SK-N-SH (cell line): Measurements from ENCODE around the gene GPNMB. TPM values are rescaled to one million over a fixed set of nuclear protein-coding genes. Genes with fewer than 3 reads are reported as not detected.

Source experiments
- CTCF ChIA-PET: fragments of 300-600, 350-600 bp; formaldehyde crosslinking; extraction: SDS; loops from one replicate; lab custom pipeline; 2021; lab: Yijun Ruan, JAX
- POLR2A ChIA-PET: fragments of 350-600 bp; sonication (Branson Sonifier 250); formaldehyde crosslinking; extraction: SDS; loops from one replicate; lab custom pipeline; 2020; ENCODE audit warnings: antibody characterized with exemption, inconsistent platforms; lab: Yijun Ruan, JAX
- DNase-seq: peaks from one replicate; pipeline ENCODE4 v3.0.0; 2012
- H2AFZ ChIP-seq: fragments of 200-600 bp; sonication (generic); 2 replicates; pipeline ENCODE4 v1.8.1; 2016; ENCODE audit warnings: antibody characterized with exemption, mild to moderate bottlenecking, low read depth
- H3F3A ChIP-seq: fragments of 200-600 bp; sonication (generic); replicated peaks from 2 replicates; pipeline ENCODE3; 2016; ENCODE audit warnings: antibody characterized with exemption, mild to moderate bottlenecking; ENCODE audit not compliant: insufficient read depth
- H3K27ac ChIP-seq, 2 experiments: fragments of 200-500 bp in 1 of 2; fragments of 200-600 bp in 1 of 2; sonication (Bioruptor generic) in 1 of 2; sonication (generic), shearing (Covaris generic) in 1 of 2; 2 replicates each; pipeline versions ENCODE4 v1.5.1 to v1.6.1; 2014 to 2016; ENCODE audit warnings: low read depth in 2 of 2, inconsistent platforms in 1 of 2, low read length in 1 of 2, mild to moderate bottlenecking in 1 of 2, mixed read lengths in 1 of 2
- H3K27me3 ChIP-seq: fragments of 200-600 bp; sonication (generic), shearing (Covaris generic); 2 replicates; pipeline ENCODE4 v1.6.1; 2016; ENCODE audit warnings: mixed run types; ENCODE audit not compliant: insufficient read depth
- H3K36me3 ChIP-seq, 2 experiments: fragments of 200-500 bp in 1 of 2; fragments of 200-600 bp in 1 of 2; sonication (Bioruptor generic) in 1 of 2; sonication (generic) in 1 of 2; replicated peaks in 1 of 2; 2 replicates each; pipeline versions ENCODE3 to v1.5.1; 2014 to 2016; ENCODE audit warnings: low read length in 1 of 2, mild to moderate bottlenecking in 1 of 2; ENCODE audit not compliant: insufficient read depth in 2 of 2, control insufficient read depth in 1 of 2
- H3K4me1 ChIP-seq, 2 experiments: fragments of 200-500 bp in 1 of 2; fragments of 200-600 bp in 1 of 2; sonication (Bioruptor generic) in 1 of 2; sonication (generic), shearing (Covaris generic) in 1 of 2; 2 replicates each; pipeline versions ENCODE4 v1.5.1 to v1.6.1; 2014 to 2016; ENCODE audit warnings: low read depth in 1 of 2, low read length in 1 of 2, mixed run types in 1 of 2; ENCODE audit not compliant: insufficient read depth in 2 of 2, control insufficient read depth in 1 of 2
- H3K4me2 ChIP-seq: fragments of 200-600 bp; sonication (generic), shearing (Covaris generic); 2 replicates; pipeline ENCODE4 v1.6.1; 2017; ENCODE audit warnings: mixed run types
- H3K4me3 ChIP-seq, 2 experiments: fragments of 200-500 bp in 1 of 2; fragments of 200-600 bp in 1 of 2; sonication (Bioruptor generic) in 1 of 2; sonication (generic), shearing (Covaris generic) in 1 of 2; 2 replicates each; pipeline versions ENCODE4 v1.5.1 to v1.8.1; 2014 to 2016; ENCODE audit warnings: low read depth in 2 of 2, inconsistent platforms in 1 of 2, low read length in 1 of 2, mild to moderate bottlenecking in 1 of 2, mixed read lengths in 1 of 2, moderate library complexity in 1 of 2
- H3K79me2 ChIP-seq: fragments of 200-600 bp; sonication (generic); 2 replicates; pipeline ENCODE4 v1.8.1; 2017; ENCODE audit warnings: mild to moderate bottlenecking; ENCODE audit not compliant: insufficient read depth
- H3K9ac ChIP-seq: fragments of 200-600 bp; sonication (generic); 2 replicates; pipeline ENCODE4 v1.6.1; 2017; ENCODE audit warnings: mixed run types
- H3K9me2 ChIP-seq: fragments of 200-600 bp; sonication (generic); 2 replicates; pipeline ENCODE4 v1.6.1; 2017; ENCODE audit warnings: mixed run types
- H3K9me3 ChIP-seq: fragments of 200-600 bp; sonication (generic); 2 replicates; pipeline ENCODE4 v1.6.1; 2017; ENCODE audit warnings: mixed run types, mild to moderate bottlenecking, moderate library complexity
- H4K20me1 ChIP-seq: fragments of 200-600 bp; sonication (generic); 2 replicates; pipeline ENCODE4 v1.6.1; 2017; ENCODE audit warnings: mild to moderate bottlenecking, mixed run types; ENCODE audit not compliant: insufficient read depth
- ELF1 ChIP-seq: IDR thresholded peaks from 2 replicates; pipeline ENCODE4 v1.4.0; 2012
- EZH2phosphoT487 ChIP-seq: fragments of 200-600 bp; sonication (generic); IDR thresholded peaks from 2 replicates; pipeline ENCODE4 v1.6.1; 2017; ENCODE audit warnings: low read depth, mixed run types, mild to moderate bottlenecking, antibody characterized with exemption, moderate library complexity, borderline replicate concordance
- FOXJ3 ChIP-seq: sonication (generic); formaldehyde crosslinking; IDR thresholded peaks from 2 replicates; pipeline ENCODE4 v1.5.1; 2020; ENCODE audit warnings: mild to moderate bottlenecking, missing genetic modification reagents
- FOXM1 ChIP-seq: IDR thresholded peaks from 2 replicates; pipeline ENCODE4 v1.4.0; 2012; ENCODE audit warnings: low read depth, mild to moderate bottlenecking
- GABPA ChIP-seq: IDR thresholded peaks from 2 replicates; pipeline ENCODE4 v1.4.0; 2012; ENCODE audit warnings: low read depth, mild to moderate bottlenecking
- GATA2 ChIP-seq: sonication (generic); formaldehyde crosslinking; IDR thresholded peaks from 2 replicates; pipeline ENCODE4 v1.5.0; 2020; ENCODE audit warnings: mild to moderate bottlenecking, missing genetic modification reagents
- JUND ChIP-seq: IDR thresholded peaks from 2 replicates; pipeline ENCODE4 v1.4.0; 2012
- MEF2A ChIP-seq: IDR thresholded peaks from 2 replicates; pipeline ENCODE4 v1.4.0; 2012; ENCODE audit warnings: low read depth, borderline replicate concordance
- MXI1 ChIP-seq: IDR thresholded peaks from 2 replicates; pipeline ENCODE4 v1.6.1; 2012; ENCODE audit warnings: mild to moderate bottlenecking, low read depth, low read length, improper control_type of control experiment
- NFIC ChIP-seq: IDR thresholded peaks from 2 replicates; pipeline ENCODE4 v1.4.0; 2012; ENCODE audit warnings: borderline replicate concordance
- PBX3 ChIP-seq: IDR thresholded peaks from 2 replicates; pipeline ENCODE4; 2012
- POLR2AphosphoS5 ChIP-seq: IDR thresholded peaks from 2 replicates; pipeline ENCODE4 v1.6.1; 2012; ENCODE audit warnings: low read depth, low read length
- RCOR1 ChIP-seq: fragments of 150-350 bp; IDR thresholded peaks from 2 replicates; pipeline ENCODE4 v1.6.1; 2017; ENCODE audit warnings: antibody characterized with exemption, low read length
- RFX5 ChIP-seq: IDR thresholded peaks from 2 replicates; pipeline ENCODE4 v1.6.1; 2012; ENCODE audit warnings: mild to moderate bottlenecking, improper control_type of control experiment, low read length
- RXRA ChIP-seq: IDR thresholded peaks from 2 replicates; pipeline ENCODE4 v1.4.0; 2012; ENCODE audit warnings: low read depth, mild to moderate bottlenecking, borderline replicate concordance
- SIN3A ChIP-seq: IDR thresholded peaks from 2 replicates; pipeline ENCODE4 v1.6.1; 2012; ENCODE audit warnings: low read depth, mild to moderate bottlenecking, low read length, moderate library complexity, borderline replicate concordance
- SMC3 ChIP-seq: IDR thresholded peaks from 2 replicates; pipeline ENCODE4 v1.6.1; 2012; ENCODE audit warnings: low read depth, low read length, improper control_type of control experiment
- TAF1 ChIP-seq: IDR thresholded peaks from 2 replicates; pipeline ENCODE4 v1.6.1; 2012; ENCODE audit warnings: low read depth, mild to moderate bottlenecking, low read length, moderate library complexity, borderline replicate concordance
- TEAD4 ChIP-seq: IDR thresholded peaks from 2 replicates; pipeline ENCODE4 v1.4.0; 2012; ENCODE audit warnings: mild to moderate bottlenecking, borderline replicate concordance; ENCODE audit not compliant: insufficient read depth
- USF1 ChIP-seq: IDR thresholded peaks from 2 replicates; pipeline ENCODE4 v1.4.0; 2012; ENCODE audit warnings: low read depth, borderline replicate concordance
- USF2 ChIP-seq: fragments of 150-350 bp; IDR thresholded peaks from 2 replicates; pipeline ENCODE4 v1.6.1; 2017; ENCODE audit warnings: antibody characterized with exemption, low read length, low read depth, borderline replicate concordance
- YY1 ChIP-seq: IDR thresholded peaks from 2 replicates; pipeline ENCODE4 v1.4.0; 2012; ENCODE audit warnings: low read depth, mild to moderate bottlenecking
- WGBS: methylation state at CpG from one replicate; pipeline ENCODE4 v1.1.6; 2017; ENCODE audit warnings: low lambda C conversion rate; 5-methylcytosine and 5-hydroxymethylcytosine counted together
- polyA plus RNA-seq, 3 experiments: library from polyadenylated mRNA; depleted of rRNA; stranded (reverse); fragments of >200 nt; gene quantifications; 2 replicates each; pipeline ENCODE4 v1.2.3, GENCODE V29; 2012

GPNMB gene
- polyA plus RNA-seq, 1 of the 3 experiments (the other 2 are of a cell fraction), result 13.8 TPM

- no peak overlapping the region for H2AFZ ChIP-seq
- no peak overlapping the region for H3K4me3 ChIP-seq
- TF ChIP-seq PBX3 (no peak), USF2 (no peak), ELF1 (no peak), SMC3 (no peak), SIN3A (no peak), RCOR1 (no peak), MEF2A (no peak), RXRA (no peak)
- H3K4me1 ChIP-seq, result no peaks in the 10 kb centered on the region
- POLR2A ChIA-PET, result no interaction called here
- H3F3A ChIP-seq, result no peaks in the 10 kb centered on the region
- H3K27ac ChIP-seq, result peak overlapping the region in 1 of 2 experiments; percentile 2; a peak in 1 of 4 replicates
- no peaks in the 10 kb centered on the region for H4K20me1 ChIP-seq
- WGBS, result 82% methylated on average over 9 of the region's 9 CpGs
- no peaks in the 10 kb centered on the region for H3K36me3 ChIP-seq
- no peak overlapping the region for H3K9ac ChIP-seq
- H3K27me3 ChIP-seq, result no peaks in the 10 kb centered on the region
- 0 out of 2 replicates have a peak overlapping the region, but pooled peaks have one; percentile 6 for H3K4me2 ChIP-seq
- CTCF ChIA-PET, result no interaction called here
- DNase-seq, result no peak
- no peaks in the 10 kb centered on the region for H3K9me2 ChIP-seq
- H3K9me3 ChIP-seq, result no peaks in the 10 kb centered on the region
- no peaks in the 10 kb centered on the region for H3K79me2 ChIP-seq
Observed at GRCh38 chr7:23234569-23235296, 11.8 kb upstream of the GPNMB start.

- POLR2A ChIA-PET, result no interaction called here
- Histone ChIP-seq H3K4me1 (no peaks in the 10 kb centered on the region), H3K4me2 (no peak overlapping the region), H3K9ac (no peak overlapping the region), H4K20me1 (no peaks in the 10 kb centered on the region), H3K9me3 (no peaks in the 10 kb centered on the region)
- no peak for DNase-seq
- no peak for TF ChIP-seq GABPA
- TF ChIP-seq USF1, result no peak
- no peak for TF ChIP-seq SIN3A
- no peak for TF ChIP-seq NFIC
- TF ChIP-seq FOXJ3, result no peak
- TF ChIP-seq SMC3, result no peak
- TF ChIP-seq POLR2AphosphoS5, result no peak
- no peak for TF ChIP-seq GATA2
- TF ChIP-seq RXRA, result no peak
- TF ChIP-seq MXI1, result no peak
- no peak for TF ChIP-seq YY1
- TF ChIP-seq TAF1, result no peak
- TF ChIP-seq TEAD4, result no peak
- TF ChIP-seq FOXM1, result no peak
- no peak for TF ChIP-seq ELF1
- TF ChIP-seq JUND, result no peak
- no peak for TF ChIP-seq RFX5
- no peak for TF ChIP-seq EZH2phosphoT487
- no peak for TF ChIP-seq RCOR1
- TF ChIP-seq, all 33 proteins: peak for 0
- no peak overlapping the region for H3K4me3 ChIP-seq
- 77% methylated on average over 6 of the region's 6 CpGs for WGBS
- CTCF ChIA-PET, result no interaction called here
- H3K79me2 ChIP-seq, result no peaks in the 10 kb centered on the region
- H2AFZ ChIP-seq, result no peak overlapping the region
- H3F3A ChIP-seq, result no peaks in the 10 kb centered on the region
- no peaks in the 10 kb centered on the region for H3K9me2 ChIP-seq
- no peaks in the 10 kb centered on the region for H3K27me3 ChIP-seq
- no peak overlapping the region for H3K27ac ChIP-seq
- H3K36me3 ChIP-seq, result no peaks in the 10 kb centered on the region
Observed at GRCh38 chr7:23235813-23236221, 10.8 kb upstream of the GPNMB start.
